Adrenal gland (tissue), 12 donors: Measurements from ENCODE around the gene DUSP22. TPM values are rescaled to one million over a fixed set of nuclear protein-coding genes. Genes with fewer than 3 reads are reported as not detected.

ENCODE experiments used
- DNase-seq, 7 donors: peaks; one replicate each; pipeline ENCODE4 v3.0.0-alpha.2; 2019 to 2020
- H3K27ac ChIP-seq, 5 donors: fragments of 200-600 bp; sonication (generic) in 4 of 5; 1 replicate in 3 of 5; 2 replicates in 2 of 5; pipeline versions ENCODE4 v1.5.1 to v1.8.0; 2016 to 2020; ENCODE audit warnings: mild to moderate bottlenecking in 1 of 5
- H3K27me3 ChIP-seq: fragments of 200-600 bp; 2 replicates; pipeline ENCODE4 v1.8.0; 2021
- H3K36me3 ChIP-seq, 2 donors: fragments of 200-600 bp; replicated peaks in 1 of 2; 1 replicate in 1 of 2; 2 replicates in 1 of 2; pipeline versions ENCODE4 v1.5.1 to v1.8.0; 2018 to 2022
- H3K4me1 ChIP-seq, 2 donors: fragments of 200-600 bp; replicated peaks in 1 of 2; 1 replicate in 1 of 2; 2 replicates in 1 of 2; pipeline versions ENCODE4 v1.5.1 to v1.8.0; 2018 to 2021
- H3K4me3 ChIP-seq, 4 donors: fragments of 200-600 bp; sonication (generic) in 3 of 4; one replicate each; pipeline ENCODE4 v1.5.1; 2016 to 2018
- H3K9me3 ChIP-seq, 3 donors: fragments of 200-600 bp; sonication (generic) in 1 of 3; replicated peaks in 1 of 3; 1 replicate in 2 of 3; 2 replicates in 1 of 3; pipeline versions ENCODE4 v1.5.1 to v1.8.0; 2016 to 2021
- CTCF ChIP-seq, 6 experiments: fragments of 450-650 bp in 4 of 6; fragments of 200-600 bp in 2 of 6; sonication (generic) in 1 of 6; IDR thresholded peaks; 1 replicate in 5 of 6; 2 replicates in 1 of 6; pipeline versions ENCODE4 v1.5.1 to v1.8.0; 2016 to 2021; ENCODE audit warnings: antibody characterized with exemption in 6 of 6, mild to moderate bottlenecking in 2 of 6, moderate library complexity in 1 of 6
- POLR2A ChIP-seq, 2 donors: fragments of 450-650 bp; IDR thresholded peaks; one replicate each; pipeline ENCODE4 v1.6.1; 2017; ENCODE audit warnings: antibody characterized with exemption in 2 of 2, mild to moderate bottlenecking in 2 of 2, moderate library complexity in 1 of 2
- WGBS, 4 donors: extraction: QIAGEN DNeasy Blood & Tissue Kit in 2 of 4; methylation state at CpG; one replicate each; pipeline versions ENCODE4 v1.1.5 to v1.1.7; 2013 to 2017; 5-methylcytosine and 5-hydroxymethylcytosine counted together
- intact Hi-C, 2 donors: fragments of 100-400 bp; cut with DNase I; formaldehyde crosslinking; loops; one replicate each; pipeline versions ENCODE4 v1.14.1 to v1.15.0; 2022 to 2023
- polyA plus RNA-seq, 3 donors: library from polyadenylated mRNA; stranded (reverse); fragments of 200-250 nt in 2 of 3; fragments of 350-450 nt in 1 of 3; fragmentation: Illumina TruSeq in 1 of 3; extraction: RNeasy Lipid Tissue Mini Kit (QIAGEN cat#74804) in 1 of 3; gene quantifications; one replicate each; pipeline ENCODE4 v1.2.3, GENCODE V29; 2013 to 2014
- total RNA-seq, 9 donors: library from RNA; depleted of rRNA in 4 of 9; stranded (reverse); fragments of >200 nt in 4 of 9; fragments of 120-200 nt in 1 of 9; fragmentation: NEBNext Ultra II Directional in 1 of 9; extraction: Animal tissue kit (Norgen Biotek cat#: 25700) in 1 of 9; gene quantifications; one replicate each; pipeline versions ENCODE4 v1.1.0 to v1.2.4, GENCODE V29; 2013 to 2023
- donor health status: healthy with polysubstance abuse.
- donor health status: Bipolar disorder and iron deficiency.
- donor health status: DM: yes; HTN: yes; CAD: no.
- donor health status: DM: no; HTN: no; CAD: no.
- donor health status: DM: no; HTN: no; CAD: no.
- donor health status: DM: yes; HTN: yes; CAD: no.

The DUSP22 gene
- total and polyA plus RNA-seq, 12 donors = 16.7 to 39.3 (median 25.9) TPM

GRCh38 chr6:360764-361373 lies 68.6 kb downstream of the DUSP22 start:
- intact Hi-C loops = no loop called here

GRCh38 chr6:361411-362132 lies 69.3 kb downstream of the DUSP22 start:
- Histone ChIP-seq H3K27ac (no peak overlapping the region), H3K4me1 (no peaks in the 10 kb centered on the region), H3K9me3 (no peaks in the 10 kb centered on the region), H3K27me3 (peaks cover under 1% of the 10 kb centered on the region), H3K4me3 (no peak overlapping the region), H3K36me3 (no peaks in the 10 kb centered on the region)
- WGBS, 4 donors = 72 to 81% (median 80%) methylated on average over 16 of the region's 16 CpGs
- TF ChIP-seq CTCF (IDR thresholded peaks at IDR 0.05) (no peak), POLR2A (IDR thresholded peaks at IDR 0.05) (no peak)
- no peak for DNase-seq
- intact Hi-C loops = no loop called here

More at GRCh38 chr6:360764-361373, 68.6 kb downstream of the DUSP22 start:
- H3K4me1 ChIP-seq = no peaks in the 10 kb centered on the region
- no peak for TF ChIP-seq POLR2A (IDR thresholded peaks at IDR 0.05)
- TF ChIP-seq CTCF (IDR thresholded peaks at IDR 0.05) = no peak
- H3K27ac ChIP-seq = no peak overlapping the region
- H3K27me3 ChIP-seq = no peaks in the 10 kb centered on the region
- no peak for DNase-seq
- H3K9me3 ChIP-seq = no peaks in the 10 kb centered on the region
- 54 to 59% (median 57%) methylated on average over 19 of the region's 19 CpGs for WGBS, 4 donors
- no peaks in the 10 kb centered on the region for H3K36me3 ChIP-seq
- no peak overlapping the region for H3K4me3 ChIP-seq

- intact Hi-C loops = no loop called here
- TF ChIP-seq POLR2A (IDR thresholded peaks at IDR 0.05) (no peak), CTCF (IDR thresholded peaks at IDR 0.05) (no peak)
- Histone ChIP-seq H3K9me3 (no peaks in the 10 kb centered on the region), H3K27ac (no peak overlapping the region), H3K4me3 (no peak overlapping the region), H3K36me3 (no peaks in the 10 kb centered on the region), H3K4me1 (no peaks in the 10 kb centered on the region), H3K27me3 (peaks cover 9% of the 10 kb centered on the region)
- no peak for DNase-seq
- WGBS, 4 donors = 74 to 84% (median 79%) methylated on average over 14 of the region's 14 CpGs
Observed at GRCh38 chr6:362231-362923, 70.1 kb downstream of the DUSP22 start.

GRCh38 chr6:362924-363249 lies 70.6 kb downstream of the DUSP22 start:
- no peaks in the 10 kb centered on the region for H3K4me1 ChIP-seq

More at GRCh38 chr6:362924-363249, 70.6 kb downstream of the DUSP22 start:
- H3K4me3 ChIP-seq = no peak overlapping the region
- TF ChIP-seq CTCF (IDR thresholded peaks at IDR 0.05) = no peak
- H3K9me3 ChIP-seq = no peaks in the 10 kb centered on the region
- intact Hi-C loops = no loop called here
- no peaks in the 10 kb centered on the region for H3K36me3 ChIP-seq
- 72 to 87% (median 80%) methylated on average over 5 of the region's 5 CpGs for WGBS, 4 donors
- DNase-seq = no peak
- H3K27ac ChIP-seq = no peak overlapping the region
- peaks cover 11% of the 10 kb centered on the region for H3K27me3 ChIP-seq
